ENCODE results near the gene MINK1.

MINK1 gene

GRCh38 chr17:4833178-4833940 lies at the start of gene MINK1:
Gene MINK1, plus strand, starts transcription at chr17:4833340. Its CDS starts 244 bp downstream, at chr17:4833584.
- Mint-ChIP-seq H3K4me3 (peak within 1 kb of the TSS; percentile 86 to 97 (median 91)), H3K9me3 (no peaks in the 10 kb centered on the region), H3K36me3 (ENCODE audit: low read depth) (no peaks in the 10 kb centered on the region), H3K4me1 (peaks cover 35% of the 10 kb centered on the region), H3K27me3 (ENCODE audit: low read depth) (no peaks in the 10 kb centered on the region), H3K27ac (peak within 1 kb of the TSS; percentile 90 to 94 (median 94))
- no peak for TF ChIP-seq CTCF (IDR thresholded peaks at IDR 0.05; ENCODE audit: unreplicated experiment in 3 of 3)

- Mint-ChIP-seq H3K27me3 (ENCODE audit: low read depth) (peaks cover 9% of the 10 kb centered on the region), H3K4me1 (peaks cover 25% of the 10 kb centered on the region), H3K4me3 (no peak overlapping the region), H3K36me3 (ENCODE audit: low read depth) (no peaks in the 10 kb centered on the region), H3K27ac (peak overlapping the region in 2 of 3 experiments; percentile 60 to 89), H3K9me3 (no peaks in the 10 kb centered on the region)
- no peak for TF ChIP-seq CTCF (IDR thresholded peaks at IDR 0.05; ENCODE audit: unreplicated experiment in 3 of 3)
These were observed 47.6 kb upstream of the MINK1 start for GRCh38 chr17:4785311-4786105.

- Mint-ChIP-seq H3K9me3 (no peaks in the 10 kb centered on the region), H3K27ac (peak within 1 kb of the TSS; percentile 60 to 92 (median 71)), H3K4me3 (peak within 1 kb of the TSS; percentile 66 to 91 (median 78)), H3K36me3 (ENCODE audit: low read depth) (no peaks in the 10 kb centered on the region), H3K27me3 (ENCODE audit: low read depth) (peaks cover 9% of the 10 kb centered on the region), H3K4me1 (peaks cover 29% of the 10 kb centered on the region)
- no peak for TF ChIP-seq CTCF (IDR thresholded peaks at IDR 0.05; ENCODE audit: unreplicated experiment in 3 of 3)
These were observed 47.0 kb upstream of the MINK1 start, which contains the start of gene VMO1 for GRCh38 chr17:4786106-4786511. Gene VMO1, minus strand, starts transcription at chr17:4786364. Its CDS starts 12 bp downstream, at chr17:4786352.

GRCh38 chr17:4786516-4786915 lies 46.6 kb upstream of the MINK1 start:
- Mint-ChIP-seq H3K9me3 (no peaks in the 10 kb centered on the region), H3K4me1 (peaks cover 29% of the 10 kb centered on the region)
- TF ChIP-seq CTCF (IDR thresholded peaks at IDR 0.05; ENCODE audit: unreplicated experiment in 3 of 3), result no peak

GRCh38 chr17:4788159-4788806 lies 44.9 kb upstream of the MINK1 start:
- Mint-ChIP-seq H3K4me1 (peaks cover 29% of the 10 kb centered on the region), H3K4me3 (peak overlapping the region; percentile 88 to 91 (median 88)), H3K27me3 (ENCODE audit: low read depth) (peaks cover 10% of the 10 kb centered on the region), H3K36me3 (ENCODE audit: low read depth) (no peaks in the 10 kb centered on the region), H3K27ac (peak overlapping the region; percentile 50 to 92 (median 79)), H3K9me3 (no peaks in the 10 kb centered on the region)
- no peak for TF ChIP-seq CTCF (IDR thresholded peaks at IDR 0.05; ENCODE audit: unreplicated experiment in 3 of 3)

More at GRCh38 chr17:4786516-4786915, 46.6 kb upstream of the MINK1 start:
- Mint-ChIP-seq H3K27ac (peak overlapping the region; percentile 60 to 89 (median 71)), H3K4me3 (peak overlapping the region; percentile 29 to 67 (median 56)), H3K36me3 (ENCODE audit: low read depth) (no peaks in the 10 kb centered on the region), H3K27me3 (ENCODE audit: low read depth) (peaks cover 9% of the 10 kb centered on the region)
